Smooth muscle cell (in vitro differentiated cells): ENCODE measurements around the gene MTFMT. TPM values are rescaled to one million over a fixed set of nuclear protein-coding genes. Genes with fewer than 3 reads are reported as not detected.

Experiments used
- DNase-seq: peaks from one replicate; lab custom pipeline; 2025; ENCODE audit not compliant: unreplicated experiment; lab: John Stamatoyannopoulos, UW
- H2AFZ ChIP-seq: fragments of 200-600 bp; sonication (generic); 2 replicates; pipeline ENCODE4 v1.6.0; 2016; ENCODE audit warnings: antibody characterized with exemption, low read depth, mild to moderate bottlenecking
- H3F3A ChIP-seq: fragments of 200-600 bp; sonication (generic); 2 replicates; pipeline ENCODE4 v1.6.0; 2017; ENCODE audit warnings: antibody characterized with exemption, low read depth
- H3K27ac ChIP-seq: fragments of 200-600 bp; sonication (generic); 2 replicates; pipeline ENCODE4 v1.5.1; 2016; ENCODE audit warnings: low read depth, mild to moderate bottlenecking
- H3K27me3 ChIP-seq: fragments of 200-600 bp; sonication (generic); 2 replicates; pipeline ENCODE4 v1.6.1; 2016; ENCODE audit warnings: low read depth, mild to moderate bottlenecking
- H3K36me3 ChIP-seq: fragments of 200-600 bp; sonication (generic); 2 replicates; pipeline ENCODE4 v1.5.1; 2016; ENCODE audit warnings: low read depth
- H3K4me1 ChIP-seq: fragments of 200-600 bp; sonication (generic); 2 replicates; pipeline ENCODE4 v1.5.1; 2016; ENCODE audit warnings: low read depth
- H3K4me2 ChIP-seq: fragments of 200-600 bp; sonication (generic); 2 replicates; pipeline ENCODE4 v1.6.0; 2016; ENCODE audit warnings: mild to moderate bottlenecking
- H3K4me3 ChIP-seq: fragments of 200-600 bp; sonication (generic); 2 replicates; pipeline ENCODE4 v1.5.1; 2016; ENCODE audit warnings: mild to moderate bottlenecking
- H3K79me2 ChIP-seq: fragments of 200-600 bp; sonication (generic); 2 replicates; pipeline ENCODE4 v1.6.0; 2016; ENCODE audit warnings: low read depth, mild to moderate bottlenecking
- H3K9ac ChIP-seq: fragments of 200-600 bp; sonication (generic); 2 replicates; pipeline ENCODE4 v1.6.0; 2016; ENCODE audit warnings: low read depth
- H3K9me3 ChIP-seq: fragments of 200-600 bp; sonication (generic); replicated peaks from 2 replicates; pipeline ENCODE4 v1.5.1; 2016; ENCODE audit warnings: low read depth
- H4K20me1 ChIP-seq: fragments of 200-600 bp; sonication (generic); 2 replicates; pipeline ENCODE4 v1.6.0; 2016; ENCODE audit warnings: low read depth
- CTCF ChIP-seq: fragments of 200-600 bp; sonication (generic); IDR thresholded peaks from 2 replicates; pipeline ENCODE4 v1.5.1; 2017; ENCODE audit warnings: borderline replicate concordance, mild to moderate bottlenecking, antibody characterized with exemption; ENCODE audit not compliant: insufficient read depth, poor library complexity, severe bottlenecking
- WGBS: methylation state at CpG from one replicate; pipeline ENCODE4 v1.1.7; 2016; ENCODE audit warnings: low lambda C conversion rate; 5-methylcytosine and 5-hydroxymethylcytosine counted together
- polyA plus RNA-seq: library from polyadenylated mRNA; unstranded; fragments of >200 nt; fragmentation: Nextera tagmentation; extraction: Ambion mirVana; gene quantifications from 2 replicates; pipeline ENCODE4 v1.2.1, GENCODE V29; 2016
- total RNA-seq: library from RNA; depleted of rRNA; stranded (reverse); fragments of >200 nt; gene quantifications from 2 replicates; pipeline ENCODE4 v1.2.3, GENCODE V29; 2014

The MTFMT gene
- total and polyA plus RNA-seq, 2 experiments from 2014 or later: 11.3 to 16.8 TPM

- 71% methylated on average over 8 of the region's 8 CpGs for WGBS
- no peak for TF ChIP-seq CTCF
- no peaks in the 10 kb centered on the region for H3K36me3 ChIP-seq
- no peak overlapping the region for H3K4me3 ChIP-seq
- H3K27me3 ChIP-seq: no peaks in the 10 kb centered on the region
- H3K9me3 ChIP-seq: no peaks in the 10 kb centered on the region
- no peak overlapping the region for H2AFZ ChIP-seq
- no peaks in the 10 kb centered on the region for H3F3A ChIP-seq
- H3K79me2 ChIP-seq: no peaks in the 10 kb centered on the region
- H3K27ac ChIP-seq: no peak overlapping the region
- peaks cover 4% of the 10 kb centered on the region for H4K20me1 ChIP-seq
- no peak for DNase-seq
- no peak overlapping the region for H3K4me2 ChIP-seq
- no peaks in the 10 kb centered on the region for H3K4me1 ChIP-seq
- H3K9ac ChIP-seq: no peak overlapping the region
These were observed 27.6 kb upstream of the MTFMT start for GRCh38 chr15:65056868-65057548.

GRCh38 chr15:65056106-65056505 is 26.7 kb upstream of the MTFMT start:
- Histone ChIP-seq H3K4me3 (no peak overlapping the region), H3K79me2 (no peaks in the 10 kb centered on the region), H3K9ac (no peak overlapping the region), H3K27ac (no peak overlapping the region), H3K9me3 (no peaks in the 10 kb centered on the region), H3K4me2 (no peak overlapping the region), H3K27me3 (no peaks in the 10 kb centered on the region), H3F3A (no peaks in the 10 kb centered on the region), H4K20me1 (peaks cover 4% of the 10 kb centered on the region), H3K4me1 (no peaks in the 10 kb centered on the region), H2AFZ (no peak overlapping the region), H3K36me3 (no peaks in the 10 kb centered on the region)
- WGBS: 87% methylated on average over 9 of the region's 9 CpGs
- no peak for DNase-seq
- no peak for TF ChIP-seq CTCF

- no peak for DNase-seq
- no peak for TF ChIP-seq CTCF
- no peaks in the 10 kb centered on the region for H3K36me3 ChIP-seq
These were observed 25.9 kb upstream of the MTFMT start for GRCh38 chr15:65055201-65055870.

More at GRCh38 chr15:65055201-65055870, 25.9 kb upstream of the MTFMT start:
- H3K27me3 ChIP-seq: no peaks in the 10 kb centered on the region
- no peaks in the 10 kb centered on the region for H4K20me1 ChIP-seq
- no peak overlapping the region for H3K4me3 ChIP-seq
- H3K4me1 ChIP-seq: no peaks in the 10 kb centered on the region
- 70% methylated on average over 6 of the region's 6 CpGs for WGBS
- H3F3A ChIP-seq: no peaks in the 10 kb centered on the region
- H3K4me2 ChIP-seq: no peak overlapping the region
- H3K9me3 ChIP-seq: no peaks in the 10 kb centered on the region
- no peak overlapping the region for H3K9ac ChIP-seq
- H2AFZ ChIP-seq: no peak overlapping the region
- H3K27ac ChIP-seq: no peak overlapping the region
- H3K79me2 ChIP-seq: no peaks in the 10 kb centered on the region
